K562 (cell line): ENCODE results near the gene CFAP52. TPM values are rescaled to one million over a fixed set of nuclear protein-coding genes. Genes with fewer than 3 reads are reported as not detected.

Source experiments
- ATAC-seq: fragments of 200-7000 bp; cut with Tn5 transposase; 3 replicates; pipeline ENCODE4 v1.9.1; 2020; ENCODE audit warnings: moderate library complexity
- BruUV-seq: library from RNA; stranded (reverse); fragments of 400-500 nt; replicated peaks from 2 replicates; lab custom pipeline; 2021; lab: Mats Ljungman, UMichigan
- CTCF ChIA-PET: fragments of 300-600 bp; formaldehyde crosslinking; extraction: SDS; loops from one replicate; lab custom pipeline; 2021; ENCODE audit warnings: low intra/inter-chr PET ratio; lab: Yijun Ruan, JAX
- POLR2A ChIA-PET: fragments of 300-600, 350-650 bp; sonication (Branson Sonifier 250); formaldehyde crosslinking; extraction: SDS; loops from one replicate; lab custom pipeline; 2021; ENCODE audit warnings: antibody characterized with exemption, inconsistent platforms; lab: Yijun Ruan, JAX
- DNase-seq, 4 experiments: peaks; one replicate each; pipeline versions ENCODE4 v3.0.0 to v3.0.0-alpha.2; 2011 to 2018; ENCODE audit warnings: low spot score in 3 of 4, mixed read lengths in 3 of 4; ENCODE audit errors: extremely low read depth in 1 of 4
- FAIRE-seq: peaks from 2 replicates; lab custom pipeline; 2011; peaks lifted over from hg19 to GRCh38; lab: Jason Lieb, UNC
- H2AFZ ChIP-seq: 2 replicates; pipeline ENCODE4 v1.6.0; 2011; ENCODE audit warnings: low read depth, low read length, control low read depth, inconsistent platforms
- H3K27ac ChIP-seq: fragments of 200-600 bp; 3 replicates; pipeline ENCODE4 v1.8.0; 2011; ENCODE audit warnings: low read depth, mild to moderate bottlenecking, control low read depth, inconsistent platforms, low read length, moderate library complexity, mixed read lengths; ENCODE audit errors: extremely low read depth
- H3K27me3 ChIP-seq, 2 experiments: fragments of 300-600 bp in 1 of 2; 2 replicates in 1 of 2; 3 replicates in 1 of 2; pipeline versions ENCODE4 v1.6.0 to v1.8.0; 2011; ENCODE audit warnings: inconsistent platforms in 2 of 2, low read length in 2 of 2, mild to moderate bottlenecking in 1 of 2, mixed read lengths in 1 of 2, moderate library complexity in 1 of 2; ENCODE audit not compliant: control insufficient read depth in 2 of 2, insufficient read depth in 2 of 2
- H3K36me3 ChIP-seq: fragments of 300-600 bp; 3 replicates; pipeline ENCODE4 v1.8.0; 2011; ENCODE audit warnings: mild to moderate bottlenecking, low read length, inconsistent platforms; ENCODE audit not compliant: control insufficient read depth, insufficient read depth
- H3K4me1 ChIP-seq, 2 experiments: fragments of 200-600 bp in 1 of 2; replicated peaks in 1 of 2; 2 replicates in 1 of 2; 3 replicates in 1 of 2; pipeline versions ENCODE4 v1.5.1 to v1.8.0; 2011; ENCODE audit warnings: inconsistent platforms in 2 of 2, low read length in 2 of 2, mild to moderate bottlenecking in 1 of 2, mixed read lengths in 1 of 2, moderate library complexity in 1 of 2; ENCODE audit not compliant: control insufficient read depth in 2 of 2, insufficient read depth in 2 of 2
- H3K4me2 ChIP-seq: 2 replicates; pipeline ENCODE4 v1.6.1; 2011; ENCODE audit warnings: low read length, control low read depth, inconsistent platforms, mixed read lengths; ENCODE audit not compliant: insufficient read depth
- H3K4me3 ChIP-seq: fragments of 200-600 bp; sonication (generic), shearing (Covaris generic); 2 replicates; pipeline ENCODE4 v1.5.1; 2016; ENCODE audit warnings: control low read depth, inconsistent platforms
- H3K79me2 ChIP-seq: fragments of 200-600 bp; 3 replicates; pipeline ENCODE4 v1.8.0; 2011; ENCODE audit warnings: low read length, inconsistent platforms; ENCODE audit not compliant: control insufficient read depth, insufficient read depth
- H3K9ac ChIP-seq, 2 experiments: 2 replicates each; pipeline versions ENCODE4 v1.6.0 to v1.6.1; 2011; ENCODE audit warnings: low read depth in 2 of 2, low read length in 2 of 2, control low read depth in 1 of 2, inconsistent platforms in 1 of 2, mild to moderate bottlenecking in 1 of 2, mixed read lengths in 1 of 2; ENCODE audit not compliant: insufficient read depth in 1 of 2
- H3K9me1 ChIP-seq: one replicate; pipeline ENCODE4 v1.6.0; 2011; ENCODE audit warnings: inconsistent platforms, mild to moderate bottlenecking, low read length, moderate library complexity; ENCODE audit not compliant: control insufficient read depth, insufficient read depth
- H3K9me3 ChIP-seq: replicated peaks from 2 replicates; pipeline ENCODE4 v1.5.1; 2011; ENCODE audit warnings: low read depth, low read length, inconsistent platforms; ENCODE audit not compliant: control insufficient read depth, insufficient read depth
- H4K20me1 ChIP-seq: replicated peaks from 2 replicates; pipeline ENCODE4 v1.6.1; 2011; ENCODE audit warnings: low read length, inconsistent platforms, mixed read lengths; ENCODE audit not compliant: control insufficient read depth, insufficient read depth
- ATF7 ChIP-seq: fragments of 450-650 bp; IDR thresholded peaks from 2 replicates; pipeline ENCODE4 v1.7.1; 2014; ENCODE audit warnings: mild to moderate bottlenecking, moderate library complexity
- HLTF ChIP-seq: fragments of 450-650 bp; IDR thresholded peaks from 2 replicates; pipeline ENCODE4 v1.6.1; 2016
- JUN ChIP-seq, 2 experiments: sonication (generic) in 1 of 2; formaldehyde crosslinking in 1 of 2; IDR thresholded peaks; 2 replicates each; pipeline versions ENCODE4 v1.6.1 to v1.8.0; 2012 to 2022; ENCODE audit warnings: borderline replicate concordance in 2 of 2, mild to moderate bottlenecking in 2 of 2, improper control_type of control experiment in 1 of 2, low read depth in 1 of 2, low read length in 1 of 2, missing genetic modification reagents in 1 of 2
- MED1 ChIP-seq: sonication (generic); formaldehyde crosslinking; IDR thresholded peaks from 2 replicates; pipeline ENCODE4 v1.8.1; 2023; ENCODE audit warnings: missing genetic modification reagents, borderline replicate concordance
- MEIS2 ChIP-seq: fragments of 450-650 bp; IDR thresholded peaks from 2 replicates; pipeline ENCODE4 v1.6.1; 2014; ENCODE audit warnings: mild to moderate bottlenecking; ENCODE audit not compliant: partially characterized antibody
- NBN ChIP-seq: fragments of 450-650 bp; IDR thresholded peaks from 2 replicates; pipeline ENCODE4 v1.6.1; 2016; ENCODE audit warnings: low read depth, mild to moderate bottlenecking
- OTX1 ChIP-seq: fragments of 450-650 bp; formaldehyde crosslinking; IDR thresholded peaks from 2 replicates; pipeline ENCODE4 v1.4.0; 2022; ENCODE audit warnings: mild to moderate bottlenecking
- RBM34 ChIP-seq: fragments of 200-400 bp; formaldehyde crosslinking; IDR thresholded peaks from 2 replicates; pipeline ENCODE4 v1.6.1; 2018; ENCODE audit warnings: low read length, borderline replicate concordance; ENCODE audit not compliant: insufficient read depth
- SIN3B ChIP-seq: fragments of 450-650 bp; IDR thresholded peaks from 2 replicates; pipeline ENCODE4 v1.6.1; 2017; ENCODE audit warnings: low read depth, mild to moderate bottlenecking, moderate library complexity
- ZNF778 ChIP-seq: fragments of 450-650 bp; formaldehyde crosslinking; IDR thresholded peaks from 2 replicates; pipeline ENCODE4 v1.4.0; 2020; ENCODE audit warnings: mild to moderate bottlenecking, moderate library complexity
- ZSCAN29 ChIP-seq: fragments of 450-650 bp; IDR thresholded peaks from 2 replicates; pipeline ENCODE4 v1.6.1; 2017
- WGBS: fragments of 100-300 bp; shearing (Covaris generic); methylation state at CpG from one replicate; pipeline ENCODE4 v1.1.6; 2016; ENCODE audit warnings: low coverage, mixed read lengths; ENCODE audit not compliant: insufficient coverage; ENCODE audit errors: missing lambda C conversion rate; 5-methylcytosine and 5-hydroxymethylcytosine counted together
- in situ Hi-C: fragments of 300-500 bp; cut with MboI; formaldehyde crosslinking; loops from 4 replicates; pipeline ENCODE4 v1.15.0; 2018; ENCODE audit warnings: inconsistent platforms, mixed read lengths
- intact Hi-C: fragments of 100-400 bp; cut with micrococcal nuclease; formaldehyde crosslinking; loops from 2 replicates; pipeline ENCODE4 v1.14.2; 2022
- polyA plus RNA-seq, 8 experiments: library from polyadenylated mRNA; depleted of rRNA in 4 of 8; stranded (reverse) in 5 of 8; unstranded in 3 of 8; fragments of >200 nt; fragmentation: Nextera tagmentation in 2 of 8; fragmentation: Illumina TruSeq in 1 of 8; extraction: Ambion mirVana in 2 of 8; extraction: Trizol in 1 of 8; gene quantifications; 2 replicates each; pipeline versions ENCODE4 v1.2.1 to v1.2.3, GENCODE V29; 2011 to 2014; ENCODE audit warnings: inconsistent platforms in 1 of 8, missing spikeins in 1 of 8
- total RNA-seq, 7 experiments: library from RNA; depleted of rRNA in 6 of 7; stranded (reverse); fragments of >200 nt in 6 of 7; fragmentation: Illumina TruSeq in 2 of 7; extraction: Trizol in 2 of 7; gene quantifications; 2 replicates each; pipeline versions ENCODE4 v1.2.1 to v1.2.3, GENCODE V29; 2011 to 2021; ENCODE audit warnings: low replicate concordance in 1 of 7
- TF ChIP-seq, protein P1 (sequence below): fragments of 250-450 bp; sonication (Bioruptor Pico); IDR thresholded peaks from 2 replicates; pipeline ENCODE4 v1.9.0; 2021; ENCODE audit warnings: mild to moderate bottlenecking
- TF ChIP-seq, protein P2 (sequence below): fragments of 250-450 bp; sonication (Bioruptor Pico); IDR thresholded peaks from 2 replicates; pipeline ENCODE4 v1.4.0; 2020
- TF ChIP-seq, protein P3 (sequence below): fragments of 450-650 bp; IDR thresholded peaks from 2 replicates; pipeline ENCODE4 v1.6.1; 2016; ENCODE audit warnings: low read depth

The CFAP52 gene
- total and polyA plus RNA-seq, 9 of the 15 experiments (the other 6 are each of a cell fraction or from before 2014, with no cell fraction given) = not detected

DNA sequence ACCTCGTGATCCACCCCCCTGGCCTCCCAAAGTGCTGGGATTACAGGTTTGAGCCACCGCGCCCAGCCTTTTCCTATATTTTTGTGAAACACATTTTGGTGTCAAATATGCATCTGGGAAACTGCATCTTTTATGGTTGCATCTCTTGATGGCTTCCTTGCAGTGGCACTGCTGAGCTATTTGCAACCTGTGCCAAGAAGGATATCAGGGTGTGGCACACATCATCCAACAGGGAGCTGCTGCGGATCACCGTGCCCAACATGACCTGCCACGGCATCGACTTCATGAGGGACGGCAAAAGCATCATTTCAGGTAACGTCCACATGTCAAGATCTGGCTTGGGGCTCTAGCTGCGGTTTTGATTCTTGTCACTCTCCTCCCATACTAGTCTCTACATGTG lies 52.1 kb downstream of the CFAP52 start (continued):
- TF ChIP-seq JUN (IDR thresholded peaks at IDR 0.05; ENCODE audit: borderline replicate concordance, low read depth, low read length) = no peak
- TF ChIP-seq JUN (CRISPR knock-in tag; IDR thresholded peaks at IDR 0.05; ENCODE audit: borderline replicate concordance) = no peak
- no peak for TF ChIP-seq OTX1 (CRISPR knock-in tag)

DNA sequence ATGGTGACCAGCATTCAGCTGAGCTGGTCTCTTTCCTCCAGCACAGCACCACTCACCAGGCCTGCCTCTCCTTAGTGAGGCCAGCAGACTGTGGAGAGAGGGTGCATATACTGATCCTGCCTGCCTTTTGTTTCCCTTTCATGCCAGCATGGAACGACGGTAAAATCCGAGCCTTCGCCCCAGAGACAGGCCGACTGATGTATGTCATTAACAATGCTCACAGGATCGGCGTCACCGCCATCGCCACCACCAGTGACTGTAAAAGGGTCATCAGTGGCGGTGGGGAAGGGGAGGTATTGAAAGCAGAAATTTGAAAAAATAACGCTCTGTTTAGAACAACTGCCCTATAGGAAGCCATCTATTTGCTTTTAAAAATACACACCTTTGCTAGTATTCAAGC lies 56.3 kb downstream of the CFAP52 start:
- no peak for FAIRE-seq
- Histone ChIP-seq H3K9me3 (no peaks in the 10 kb centered on the region), H3K79me2 (no peaks in the 10 kb centered on the region), H3K9me1 (no peaks in the 10 kb centered on the region), H4K20me1 (no peaks in the 10 kb centered on the region), H3K36me3 (no peaks in the 10 kb centered on the region), H3K27me3 (peaks cover 3 to 10% of the 10 kb centered on the region in 2 experiments; a peak in 3 of 5 replicates), H2AFZ (no peak overlapping the region), H3K9ac (no peak overlapping the region), H3K27ac (no peak overlapping the region), H3K4me2 (no peak overlapping the region), H3K4me3 (no peak overlapping the region), H3K4me1 (no peaks in the 10 kb centered on the region)
- no peak for ATAC-seq
- intact Hi-C loops (no loop called here), in situ Hi-C loops (no loop called here)
- WGBS = 5% methylated on average over 10 of the region's 11 CpGs
- no peak for DNase-seq
- ChIA-PET POLR2A (no interaction called here), CTCF (no interaction called here)
- no TSS peak for BruUV-seq
- TF ChIP-seq ZSCAN29 (no peak), HLTF (no peak), SIN3B (no peak), NBN (no peak), ATF7 (no peak), RBM34 (no peak), MEIS2 (no peak), ZNF778 (CRISPR knock-in tag) (no peak), MED1 (CRISPR knock-in tag) (no peak)
- TF ChIP-seq, protein P1, sequence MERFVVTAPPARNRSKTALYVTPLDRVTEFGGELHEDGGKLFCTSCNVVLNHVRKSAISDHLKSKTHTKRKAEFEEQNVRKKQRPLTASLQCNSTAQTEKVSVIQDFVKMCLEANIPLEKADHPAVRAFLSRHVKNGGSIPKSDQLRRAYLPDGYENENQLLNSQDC (CRISPR knock-in tag) = no peak
- TF ChIP-seq, protein P2, sequence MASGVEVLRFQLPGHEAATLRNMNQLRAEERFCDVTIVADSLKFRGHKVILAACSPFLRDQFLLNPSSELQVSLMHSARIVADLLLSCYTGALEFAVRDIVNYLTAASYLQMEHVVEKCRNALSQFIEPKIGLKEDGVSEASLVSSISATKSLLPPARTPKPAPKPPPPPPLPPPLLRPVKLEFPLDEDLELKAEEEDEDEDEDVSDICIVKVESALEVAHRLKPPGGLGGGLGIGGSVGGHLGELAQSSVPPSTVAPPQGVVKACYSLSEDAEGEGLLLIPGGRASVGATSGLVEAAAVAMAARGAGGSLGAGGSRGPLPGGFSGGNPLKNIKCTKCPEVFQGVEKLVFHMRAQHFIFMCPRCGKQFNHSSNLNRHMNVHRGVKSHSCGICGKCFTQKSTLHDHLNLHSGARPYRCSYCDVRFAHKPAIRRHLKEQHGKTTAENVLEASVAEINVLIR (CRISPR knock-in tag) = no peak
- TF ChIP-seq, protein P3, sequence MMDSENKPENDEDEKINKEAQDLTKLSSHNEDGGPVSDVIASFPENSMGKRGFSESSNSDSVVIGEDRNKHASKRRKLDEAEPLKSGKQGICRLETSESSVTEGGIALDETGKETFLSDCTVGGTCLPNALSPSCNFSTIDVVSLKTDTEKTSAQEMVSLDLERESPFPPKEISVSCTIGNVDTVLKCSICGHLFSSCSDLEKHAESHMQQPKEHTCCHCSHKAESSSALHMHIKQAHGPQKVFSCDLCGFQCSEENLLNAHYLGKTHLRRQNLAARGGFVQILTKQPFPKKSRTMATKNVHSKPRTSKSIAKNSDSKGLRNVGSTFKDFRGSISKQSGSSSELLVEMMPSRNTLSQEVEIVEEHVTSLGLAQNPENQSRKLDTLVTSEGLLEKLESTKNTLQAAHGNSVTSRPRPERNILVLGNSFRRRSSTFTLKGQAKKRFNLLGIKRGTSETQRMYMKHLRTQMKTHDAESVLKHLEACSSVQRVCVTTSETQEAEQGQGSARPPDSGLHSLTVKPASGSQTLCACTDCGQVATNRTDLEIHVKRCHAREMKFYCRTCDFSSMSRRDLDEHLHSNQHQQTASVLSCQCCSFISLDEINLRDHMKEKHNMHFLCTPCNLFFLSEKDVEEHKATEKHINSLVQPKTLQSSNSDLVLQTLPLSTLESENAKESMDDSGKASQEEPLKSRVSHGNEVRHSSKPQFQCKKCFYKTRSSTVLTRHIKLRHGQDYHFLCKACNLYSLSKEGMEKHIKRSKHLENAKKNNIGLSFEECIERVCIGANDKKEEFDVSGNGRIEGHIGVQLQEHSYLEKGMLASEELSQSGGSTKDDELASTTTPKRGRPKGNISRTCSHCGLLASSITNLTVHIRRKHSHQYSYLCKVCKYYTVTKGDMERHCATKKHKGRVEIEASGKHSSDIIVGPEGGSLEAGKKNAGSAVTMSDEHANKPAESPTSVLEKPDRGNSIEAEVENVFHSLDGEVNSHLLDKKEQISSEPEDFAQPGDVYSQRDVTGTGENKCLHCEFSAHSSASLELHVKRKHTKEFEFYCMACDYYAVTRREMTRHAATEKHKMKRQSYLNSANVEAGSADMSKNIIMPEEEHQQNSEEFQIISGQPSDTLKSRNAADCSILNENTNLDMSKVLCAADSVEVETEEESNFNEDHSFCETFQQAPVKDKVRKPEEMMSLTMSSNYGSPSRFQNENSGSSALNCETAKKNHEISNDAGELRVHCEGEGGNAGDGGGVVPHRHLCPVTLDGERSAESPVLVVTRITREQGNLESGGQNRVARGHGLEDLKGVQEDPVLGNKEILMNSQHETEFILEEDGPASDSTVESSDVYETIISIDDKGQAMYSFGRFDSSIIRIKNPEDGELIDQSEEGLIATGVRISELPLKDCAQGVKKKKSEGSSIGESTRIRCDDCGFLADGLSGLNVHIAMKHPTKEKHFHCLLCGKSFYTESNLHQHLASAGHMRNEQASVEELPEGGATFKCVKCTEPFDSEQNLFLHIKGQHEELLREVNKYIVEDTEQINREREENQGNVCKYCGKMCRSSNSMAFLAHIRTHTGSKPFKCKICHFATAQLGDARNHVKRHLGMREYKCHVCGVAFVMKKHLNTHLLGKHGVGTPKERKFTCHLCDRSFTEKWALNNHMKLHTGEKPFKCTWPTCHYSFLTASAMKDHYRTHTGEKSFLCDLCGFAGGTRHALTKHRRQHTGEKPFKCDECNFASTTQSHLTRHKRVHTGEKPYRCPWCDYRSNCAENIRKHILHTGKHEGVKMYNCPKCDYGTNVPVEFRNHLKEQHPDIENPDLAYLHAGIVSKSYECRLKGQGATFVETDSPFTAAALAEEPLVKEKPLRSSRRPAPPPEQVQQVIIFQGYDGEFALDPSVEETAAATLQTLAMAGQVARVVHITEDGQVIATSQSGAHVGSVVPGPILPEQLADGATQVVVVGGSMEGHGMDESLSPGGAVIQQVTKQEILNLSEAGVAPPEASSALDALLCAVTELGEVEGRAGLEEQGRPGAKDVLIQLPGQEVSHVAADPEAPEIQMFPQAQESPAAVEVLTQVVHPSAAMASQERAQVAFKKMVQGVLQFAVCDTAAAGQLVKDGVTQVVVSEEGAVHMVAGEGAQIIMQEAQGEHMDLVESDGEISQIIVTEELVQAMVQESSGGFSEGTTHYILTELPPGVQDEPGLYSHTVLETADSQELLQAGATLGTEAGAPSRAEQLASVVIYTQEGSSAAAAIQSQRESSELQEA = no peak
